Measurements from ENCODE around the gene IL15RA.

- TF ChIP-seq EZH2 (IDR thresholded peaks at IDR 0.05; ENCODE audit: insufficient read depth, poor library complexity, severe bottlenecking), result no peak
- TF ChIP-seq EZH2phosphoT487 (IDR thresholded peaks at IDR 0.05; ENCODE audit: insufficient read depth, low read depth), result no peak
These were observed 34.2 kb upstream of the IL15RA start for GRCh38 chr10:6011558-6011957.
